BJ (cell line): ENCODE measurements around the gene RANBP2. TPM values are rescaled to one million over a fixed set of nuclear protein-coding genes. Genes with fewer than 3 reads are reported as not detected.
"Not testable (repeated sequence)": the region's sequence is repeated elsewhere in the genome, so short reads cannot be mapped to it uniquely, and the experiment has no call there.

Source experiments
- CTCF ChIA-PET: fragments of 350-600 bp; formaldehyde crosslinking; extraction: SDS; loops from one replicate; lab custom pipeline; 2021; ENCODE audit warnings: antibody characterized with exemption, inconsistent platforms; lab: Yijun Ruan, JAX
- POLR2A ChIA-PET: fragments of 300-600 bp; sonication (Branson Sonifier 250); formaldehyde crosslinking; extraction: SDS; loops from one replicate; lab custom pipeline; 2021; ENCODE audit warnings: antibody characterized with exemption; lab: Charles Lee
- DNase-seq: peaks from one replicate; pipeline ENCODE4 v3.0.0-alpha.2; 2011; ENCODE audit warnings: low read depth
- H3K27me3 ChIP-seq: 2 replicates; pipeline ENCODE4 v1.6.0; 2011; ENCODE audit warnings: low read length; ENCODE audit not compliant: control insufficient read depth, insufficient read depth
- H3K36me3 ChIP-seq: 2 replicates; pipeline ENCODE4 v1.5.1; 2011; ENCODE audit warnings: low read length; ENCODE audit not compliant: control insufficient read depth, insufficient read depth
- H3K4me3 ChIP-seq: 2 replicates; pipeline ENCODE4 v1.5.1; 2011; ENCODE audit warnings: low read depth, mild to moderate bottlenecking, control low read depth, low read length
- CTCF ChIP-seq: IDR thresholded peaks from 2 replicates; pipeline ENCODE4 v1.5.1; 2011; ENCODE audit warnings: low read depth, mild to moderate bottlenecking, control low read depth, inconsistent platforms, low read length, moderate library complexity; ENCODE audit not compliant: insufficient read depth
- polyA plus RNA-seq: library from polyadenylated mRNA; depleted of rRNA; stranded (reverse); fragments of >200 nt; gene quantifications from 2 replicates; pipeline ENCODE4 v1.2.3, GENCODE V29; 2011

The RANBP2 gene
- polyA plus RNA-seq, 1 experiment, result 5.9 TPM

- DNase-seq, CTCF ChIA-PET: not testable (repeated sequence)
Observed at GRCh38 chr2:108762618-108763017, 43.3 kb downstream of the RANBP2 start.

GRCh38 chr2:108766671-108767070 is 47.4 kb downstream of the RANBP2 start:
- H3K36me3 ChIP-seq, H3K27me3 ChIP-seq, DNase-seq, H3K4me3 ChIP-seq, POLR2A ChIA-PET, CTCF ChIA-PET: not testable (repeated sequence)

More at GRCh38 chr2:108762618-108763017, 43.3 kb downstream of the RANBP2 start:
- H3K4me3 ChIP-seq, POLR2A ChIA-PET, H3K27me3 ChIP-seq, H3K36me3 ChIP-seq: not testable (repeated sequence)

- H3K36me3 ChIP-seq, DNase-seq, H3K4me3 ChIP-seq, CTCF ChIA-PET, H3K27me3 ChIP-seq, POLR2A ChIA-PET: not testable (repeated sequence)
Observed at GRCh38 chr2:108767859-108768258, 48.6 kb downstream of the RANBP2 start.

GRCh38 chr2:108776475-108776874 is 57.2 kb downstream of the RANBP2 start:
- Histone ChIP-seq H3K36me3 (peaks cover 6% of the 10 kb centered on the region), H3K27me3 (no peaks in the 10 kb centered on the region), H3K4me3 (no peak overlapping the region)
- POLR2A ChIA-PET, result no interaction called here
- TF ChIP-seq CTCF, result no peak
- DNase-seq, result no peak
- CTCF ChIA-PET, result no interaction called here

GRCh38 chr2:108778857-108779256 is 59.6 kb downstream of the RANBP2 start:
- no peak for TF ChIP-seq CTCF
- H3K36me3 ChIP-seq, result peaks cover 8% of the 10 kb centered on the region
- no peaks in the 10 kb centered on the region for H3K27me3 ChIP-seq
- H3K4me3 ChIP-seq, result no peak overlapping the region
- ChIA-PET POLR2A (no interaction called here), CTCF (no interaction called here)
- DNase-seq, result no peak

GRCh38 chr2:108786008-108786353 is 66.7 kb downstream of the RANBP2 start:
- ChIA-PET CTCF (no interaction called here), POLR2A (interaction anchor here (0.5 kb wide), 1 partner anchor 455 kb away, joined by 3 read pairs; no protein-coding TSS in a partner anchor)
- Histone ChIP-seq H3K36me3 (peaks cover 4% of the 10 kb centered on the region), H3K27me3 (no peaks in the 10 kb centered on the region), H3K4me3 (peak overlapping the region; percentile 71)
- TF ChIP-seq CTCF, result no peak
- DNase-seq, result no peak

- Histone ChIP-seq H3K27me3 (no peaks in the 10 kb centered on the region), H3K4me3 (peak within 1 kb of the TSS; percentile 71), H3K36me3 (peaks cover 4% of the 10 kb centered on the region)
- TF ChIP-seq CTCF, result no peak
- CTCF ChIA-PET, result no interaction called here
- peak; percentile 22 for DNase-seq
- POLR2A ChIA-PET, result no interaction called here
Observed at GRCh38 chr2:108786354-108787215, 67.3 kb downstream of the RANBP2 start, which contains the start of gene CCDC138. CCDC138 (plus strand) TSS chr2:108786771; CDS start chr2:108786823, 52 bp downstream.
